ENCODE measurements around the gene NR5A2. TPM values are rescaled to one million over a fixed set of nuclear protein-coding genes. Genes with fewer than 3 reads are reported as not detected.

Gene NR5A2
- polyA plus RNA-seq, 1 donor (not counting 4 experiments of a cell fraction or from before 2014, with no cell fraction given): 0.05 TPM

DNA sequence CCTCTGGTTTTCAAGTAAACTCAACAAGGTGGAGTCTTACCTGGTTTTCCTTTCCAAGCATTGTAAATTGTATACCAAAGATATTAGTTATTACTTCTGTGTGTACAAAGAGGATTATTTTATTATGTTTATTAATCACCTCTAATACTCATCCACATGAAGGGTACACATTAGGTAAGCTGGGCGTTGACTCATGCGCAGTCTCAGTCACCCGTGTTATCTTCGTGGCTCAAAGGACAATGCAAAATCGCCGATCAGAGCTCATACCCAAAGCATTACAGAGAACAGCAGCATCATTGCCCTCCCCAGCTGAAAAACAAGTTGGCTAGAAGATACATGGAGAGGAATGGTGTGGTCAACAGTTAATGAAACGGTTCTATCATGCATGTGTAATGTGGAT lies 148.7 kb downstream of the NR5A2 start:
- no peaks in the 10 kb centered on the region for H4K20me1 ChIP-seq (ENCODE audit: control insufficient read depth, extremely low read depth, insufficient read depth, low read length)
- no peak overlapping the region for H3K9ac ChIP-seq (ENCODE audit: control insufficient read depth, extremely low read depth, insufficient read depth, low read length)
- H3K4me2 ChIP-seq (ENCODE audit: control insufficient read depth, extremely low read depth, insufficient read depth, low read depth, low read length): no peak overlapping the region
- dilution Hi-C loops (cut with MboI; ENCODE audit: extremely low pct_ligation_motif_present, low sequenced_read_pairs): no loop called here
- H3K4me3 ChIP-seq (ENCODE audit: control insufficient read depth in 2 of 3, extremely low read depth in 1 of 3, insufficient read depth in 2 of 3, low read depth in 1 of 3, low read length in 3 of 3): no peak overlapping the region
- no peaks in the 10 kb centered on the region for H3K9me1 ChIP-seq (ENCODE audit: control insufficient read depth, extremely low read depth, insufficient read depth, low read length)
- peaks cover 13% of the 10 kb centered on the region for H3K4me1 ChIP-seq (ENCODE audit: control insufficient read depth, extremely low read depth, insufficient read depth, low read length)
- H3K79me2 ChIP-seq (ENCODE audit: control insufficient read depth, insufficient read depth, low read length): no peaks in the 10 kb centered on the region
- DNase-seq (ENCODE audit: low read depth, low spot score) (no peak), FAIRE-seq (no peak)
- H3K9me3 ChIP-seq (ENCODE audit: control insufficient read depth, low read depth, low read length): no peaks in the 10 kb centered on the region
- no peak overlapping the region for H2AFZ ChIP-seq (ENCODE audit: control insufficient read depth, low read length)
- no peak overlapping the region for H3K27ac ChIP-seq (ENCODE audit: control insufficient read depth, insufficient read depth, low read length)
- H3K27me3 ChIP-seq (ENCODE audit: control insufficient read depth, extremely low read depth, insufficient read depth, low read length): no peaks in the 10 kb centered on the region
- H3K36me3 ChIP-seq (ENCODE audit: control insufficient read depth in 2 of 2, extremely low read depth in 1 of 2, insufficient read depth in 2 of 2, low read length in 2 of 2): no peaks in the 10 kb centered on the region
- no peak for TF ChIP-seq EZH2 (IDR thresholded peaks at IDR 0.05; ENCODE audit: low read length)
- no peak for TF ChIP-seq CTCF (optimal IDR thresholded peaks at IDR 0.05 in 1 of 3, IDR thresholded peaks at IDR 0.05 in 1 of 3, conservative IDR thresholded peaks at IDR 0.05 in 1 of 3; ENCODE audit: extremely low read depth in 1 of 3, insufficient read depth in 2 of 3, low read length in 3 of 3)

- TF ChIP-seq CTCF (optimal IDR thresholded peaks at IDR 0.05 in 1 of 3, IDR thresholded peaks at IDR 0.05 in 1 of 3, conservative IDR thresholded peaks at IDR 0.05 in 1 of 3; ENCODE audit: extremely low read depth in 1 of 3, insufficient read depth in 2 of 3, low read length in 3 of 3) (no peak), EZH2 (IDR thresholded peaks at IDR 0.05; ENCODE audit: low read length) (no peak)
- no peak for FAIRE-seq
These were observed 149.3 kb downstream of the NR5A2 start for GRCh38 chr1:200176798-200177197.

More at GRCh38 chr1:200176798-200177197, 149.3 kb downstream of the NR5A2 start:
- no peak for DNase-seq (ENCODE audit: low read depth, low spot score)
- H3K4me2 ChIP-seq (ENCODE audit: control insufficient read depth, extremely low read depth, insufficient read depth, low read depth, low read length): no peak overlapping the region
- no peaks in the 10 kb centered on the region for H3K9me3 ChIP-seq (ENCODE audit: control insufficient read depth, low read depth, low read length)
- peaks cover 16% of the 10 kb centered on the region for H3K4me1 ChIP-seq (ENCODE audit: control insufficient read depth, extremely low read depth, insufficient read depth, low read length)
- no peaks in the 10 kb centered on the region for H4K20me1 ChIP-seq (ENCODE audit: control insufficient read depth, extremely low read depth, insufficient read depth, low read length)
- H2AFZ ChIP-seq (ENCODE audit: control insufficient read depth, low read length): no peak overlapping the region
- H3K36me3 ChIP-seq (ENCODE audit: control insufficient read depth in 2 of 2, extremely low read depth in 1 of 2, insufficient read depth in 2 of 2, low read length in 2 of 2): no peaks in the 10 kb centered on the region
- H3K9ac ChIP-seq (ENCODE audit: control insufficient read depth, extremely low read depth, insufficient read depth, low read length): no peak overlapping the region
- H3K4me3 ChIP-seq (ENCODE audit: control insufficient read depth in 2 of 3, extremely low read depth in 1 of 3, insufficient read depth in 2 of 3, low read depth in 1 of 3, low read length in 3 of 3): no peak overlapping the region
- no peak overlapping the region for H3K27ac ChIP-seq (ENCODE audit: control insufficient read depth, insufficient read depth, low read length)
- no peaks in the 10 kb centered on the region for H3K79me2 ChIP-seq (ENCODE audit: control insufficient read depth, insufficient read depth, low read length)
- no peaks in the 10 kb centered on the region for H3K27me3 ChIP-seq (ENCODE audit: control insufficient read depth, extremely low read depth, insufficient read depth, low read length)
- H3K9me1 ChIP-seq (ENCODE audit: control insufficient read depth, extremely low read depth, insufficient read depth, low read length): no peaks in the 10 kb centered on the region
- dilution Hi-C loops (cut with MboI; ENCODE audit: extremely low pct_ligation_motif_present, low sequenced_read_pairs): no loop called here

Data from keratinocyte (primary cell).